NCI-H524 treated with DMSO at 0.1 percent for 48 hours (cell line): ENCODE data around the gene DNAJC18.

Experiments
- DNase-seq: peaks from one replicate; lab custom pipeline; 2025; lab: John Stamatoyannopoulos, UW

Gene DNAJC18

DNA sequence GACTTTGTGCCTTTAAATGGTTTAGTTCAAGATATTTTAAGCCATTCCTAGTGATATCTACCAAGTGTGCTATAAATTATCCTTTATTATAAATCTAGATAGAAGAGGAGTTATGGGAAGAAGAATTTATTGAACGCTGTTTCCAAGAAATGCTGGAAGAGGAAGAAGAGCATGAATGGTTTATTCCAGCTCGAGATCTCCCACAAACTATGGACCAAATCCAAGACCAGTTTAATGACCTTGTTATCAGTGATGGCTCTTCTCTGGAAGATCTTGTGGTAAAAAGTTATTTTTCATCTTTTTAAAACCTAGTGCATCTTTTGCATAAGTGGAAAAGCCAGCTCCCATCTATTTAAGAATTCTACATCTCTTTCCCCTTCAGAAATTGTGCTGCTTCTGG lies 74.9 kb downstream of the DNAJC18 start:
- DNase-seq, result no peak

DNA sequence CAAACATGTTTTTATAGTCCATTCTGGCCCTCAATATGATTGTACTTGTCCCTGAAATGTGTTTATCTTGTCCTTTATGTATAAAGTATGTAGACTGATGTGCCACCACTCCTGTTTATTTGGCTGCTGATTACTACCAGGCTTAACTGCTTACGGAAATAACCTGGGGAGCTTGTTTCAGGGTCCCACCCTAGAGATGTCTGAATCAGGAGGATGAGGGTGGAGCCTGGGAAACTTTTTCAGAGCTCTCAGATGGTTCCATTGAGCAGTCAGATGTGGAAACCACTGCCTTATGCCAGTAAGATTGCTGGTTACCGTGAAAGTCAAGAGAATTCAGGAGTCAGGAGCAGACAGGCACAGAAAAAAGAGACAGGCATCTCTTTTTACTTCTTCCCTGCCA lies 75.4 kb downstream of the DNAJC18 start:
- DNase-seq, result no peak

DNA sequence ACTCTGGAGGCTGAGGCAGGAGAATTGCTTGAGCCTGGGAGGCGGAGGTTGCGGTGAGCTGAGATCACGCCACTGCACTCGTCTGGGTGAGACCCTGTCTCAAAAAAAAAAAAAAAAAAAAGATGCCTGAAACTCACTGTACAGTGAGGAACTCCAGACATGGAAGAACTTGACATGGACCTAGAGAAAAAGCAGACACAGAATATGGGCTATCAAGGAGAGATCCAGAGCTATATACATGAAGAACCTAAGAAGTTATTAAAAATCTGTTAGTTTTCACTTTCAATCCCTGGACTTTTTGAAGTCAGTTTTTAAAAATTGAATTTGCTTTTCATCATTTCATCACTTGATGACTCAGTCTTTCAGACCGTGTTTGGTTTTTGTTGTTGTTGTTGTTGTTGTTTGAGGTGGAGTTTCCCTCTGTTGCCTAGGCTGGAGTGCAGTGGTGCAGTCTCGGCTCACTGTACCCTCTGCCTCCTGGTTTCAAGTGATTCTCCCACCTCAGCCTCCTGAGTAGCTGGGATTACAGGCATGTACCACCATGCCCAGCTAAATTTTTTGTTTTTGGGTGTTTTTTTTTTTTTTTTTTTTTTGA lies 77.4 kb downstream of the DNAJC18 start:
- no peak for DNase-seq

DNA sequence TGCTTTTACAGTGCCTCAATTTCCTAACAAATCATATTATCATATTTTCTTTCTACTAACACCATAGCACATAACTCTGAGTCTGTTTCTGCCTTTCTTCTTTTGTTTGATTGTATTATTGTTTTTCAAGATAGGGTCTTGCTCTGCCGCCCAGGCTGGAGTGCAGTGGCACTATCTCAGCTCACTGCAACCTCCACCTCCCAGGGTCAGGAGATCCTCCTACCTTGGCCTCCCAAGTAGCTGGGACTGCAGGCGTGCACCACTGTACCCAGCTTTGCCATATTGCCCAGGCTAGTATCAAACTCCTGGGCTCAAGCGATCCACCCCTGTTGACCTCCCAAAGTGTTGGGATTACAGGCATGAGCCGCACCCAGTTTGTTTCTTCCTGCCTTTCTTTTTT lies 78.9 kb downstream of the DNAJC18 start:
- no peak for DNase-seq
